Activated CD8-positive, alpha-beta memory T cell treated with anti-CD3 and anti-CD28 coated beads, Interleukin-2, amount 50 U/mL, for 24 hours (primary cell): ENCODE data around the gene SFXN1.
"Not testable (repeated sequence)": the region's sequence is repeated elsewhere in the genome, so short reads cannot be mapped to it uniquely, and the experiment has no call there.

Source experiments
- DNase-seq: peaks from one replicate; pipeline ENCODE4 v3.0.0-alpha.2; 2020; ENCODE audit errors: extremely low read depth

Gene SFXN1

GRCh38 chr5:175494264-175495183 is 16.2 kb downstream of the SFXN1 start:
- DNase-seq: no peak

GRCh38 chr5:175501759-175502158 is 23.4 kb downstream of the SFXN1 start:
- DNase-seq: no peak

- not testable (repeated sequence) for DNase-seq
Observed at GRCh38 chr5:175507671-175508070, 29.3 kb downstream of the SFXN1 start.

GRCh38 chr5:175508896-175509295 is 30.5 kb downstream of the SFXN1 start:
- DNase-seq: no peak

GRCh38 chr5:175513297-175513696 is 34.9 kb downstream of the SFXN1 start:
- DNase-seq: no peak

- DNase-seq: no peak
Observed at GRCh38 chr5:175513726-175514125, 35.4 kb downstream of the SFXN1 start.

GRCh38 chr5:175516933-175517823 is 38.8 kb downstream of the SFXN1 start:
- no peak for DNase-seq

- peak; percentile 77 for DNase-seq
Observed at GRCh38 chr5:175517824-175518450, 39.6 kb downstream of the SFXN1 start.

- no peak for DNase-seq
Observed at GRCh38 chr5:175519006-175519405, 40.6 kb downstream of the SFXN1 start.

- DNase-seq: no peak
Observed at GRCh38 chr5:175520321-175520720, 42.0 kb downstream of the SFXN1 start.

GRCh38 chr5:175520873-175521272 is 42.5 kb downstream of the SFXN1 start:
- no peak for DNase-seq

- no peak for DNase-seq
Observed at GRCh38 chr5:175521313-175521833, 43.0 kb downstream of the SFXN1 start.

GRCh38 chr5:175523292-175523691 is 44.9 kb downstream of the SFXN1 start:
- no peak for DNase-seq

GRCh38 chr5:175524211-175524610 is 45.9 kb downstream of the SFXN1 start:
- no peak for DNase-seq

- no peak for DNase-seq
Observed at GRCh38 chr5:175526691-175527090, 48.3 kb downstream of the SFXN1 start.

- DNase-seq: no peak
Observed at GRCh38 chr5:175531361-175531760, 53.0 kb downstream of the SFXN1 start.

GRCh38 chr5:175534070-175534932 is 55.9 kb downstream of the SFXN1 start:
- DNase-seq: peak; percentile 38

GRCh38 chr5:175535331-175535730 is 57.0 kb downstream of the SFXN1 start:
- DNase-seq: not testable (repeated sequence)

GRCh38 chr5:175535796-175536195 is 57.4 kb downstream of the SFXN1 start:
- no peak for DNase-seq

GRCh38 chr5:175538576-175538975 is 60.2 kb downstream of the SFXN1 start:
- no peak for DNase-seq

GRCh38 chr5:175539936-175540335 is 61.6 kb downstream of the SFXN1 start:
- DNase-seq: no peak
